DMS 273 (cell line): ENCODE measurements around the gene USPL1.

Experiments used
- DNase-seq: peaks from one replicate; lab custom pipeline; 2025; ENCODE audit not compliant: unreplicated experiment; lab: John Stamatoyannopoulos, UW

The USPL1 gene

DNA sequence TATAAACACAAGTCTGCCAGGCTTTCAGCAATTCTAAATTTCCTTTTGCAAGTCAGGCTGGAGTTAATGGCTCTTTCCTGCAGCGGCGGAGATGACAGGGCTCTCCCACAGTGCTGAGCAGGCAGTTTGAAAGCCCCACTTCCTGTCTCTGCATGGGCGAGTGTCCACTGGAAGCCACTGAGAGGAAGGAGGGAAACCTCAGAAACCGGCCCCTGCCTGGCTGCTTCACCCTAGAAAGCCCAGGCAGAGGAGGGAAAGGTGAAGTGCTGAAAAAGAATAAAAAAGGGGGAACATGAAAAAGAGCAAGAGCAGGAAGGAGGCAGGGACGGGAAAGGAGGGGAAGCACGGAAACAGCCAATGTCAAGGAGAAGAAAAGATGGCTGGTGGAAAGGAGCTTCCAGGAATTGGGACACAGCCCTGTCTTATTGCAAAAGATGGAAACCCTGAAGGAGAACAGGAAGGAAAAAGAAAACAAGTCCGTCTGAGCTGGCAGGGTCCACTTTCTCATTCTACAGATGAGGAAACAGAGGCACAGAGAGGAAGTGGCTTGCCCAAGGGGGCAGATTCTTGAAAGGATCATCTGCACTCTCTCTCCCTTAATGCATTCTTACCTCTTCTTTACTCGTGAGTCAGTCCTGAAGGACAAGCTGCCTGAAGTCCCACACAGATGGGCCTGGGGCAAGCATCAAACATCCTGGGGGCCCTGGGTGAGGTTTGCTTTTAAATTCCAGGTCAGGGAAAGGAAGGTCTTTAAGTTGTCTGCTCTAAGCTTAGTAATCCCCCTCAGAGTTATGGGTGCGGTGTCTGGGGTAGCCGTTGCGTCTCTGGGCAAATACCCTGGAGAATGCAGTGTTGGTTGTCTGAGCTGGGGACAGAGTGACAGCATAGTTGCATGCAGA is 78.8 kb downstream of the USPL1 start:
- no peak for DNase-seq

DNA sequence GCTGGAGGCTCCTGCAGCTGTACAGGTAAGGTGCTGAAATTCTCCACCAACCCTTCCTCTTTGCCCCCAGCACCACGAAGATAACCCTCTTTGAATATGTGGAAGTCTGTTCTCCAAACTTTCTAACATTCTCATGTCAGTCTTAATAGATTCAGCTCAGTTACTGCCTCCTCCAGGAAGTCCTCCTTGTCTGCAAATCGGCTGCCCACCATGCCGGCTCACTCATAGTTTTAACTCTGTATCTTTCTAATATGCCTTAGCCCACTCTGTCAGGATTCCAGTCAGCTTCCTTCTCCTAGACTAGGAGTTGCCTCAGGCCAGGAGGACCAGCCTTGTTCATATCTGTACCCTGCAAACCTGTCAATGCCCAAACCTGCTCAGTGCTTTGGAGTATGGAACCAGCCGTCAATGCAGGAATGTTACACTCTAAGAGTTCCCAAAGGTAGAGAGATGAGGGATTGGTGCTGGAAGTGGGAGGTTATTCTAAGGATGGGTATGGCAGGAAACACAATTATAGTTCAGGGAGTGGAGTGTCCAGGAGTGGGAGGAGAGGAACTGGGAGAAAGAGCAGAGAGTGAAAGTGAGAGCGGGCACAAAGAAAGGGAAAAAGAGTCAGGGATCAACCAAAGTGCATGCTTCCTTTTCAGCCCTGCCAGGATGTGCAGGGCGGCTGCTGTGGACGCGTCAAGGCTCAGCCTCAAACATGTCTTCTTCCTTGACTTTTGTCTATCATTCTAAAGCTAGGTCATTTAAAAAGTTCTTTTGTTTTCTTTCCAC is 79.6 kb downstream of the USPL1 start:
- no peak for DNase-seq

DNA sequence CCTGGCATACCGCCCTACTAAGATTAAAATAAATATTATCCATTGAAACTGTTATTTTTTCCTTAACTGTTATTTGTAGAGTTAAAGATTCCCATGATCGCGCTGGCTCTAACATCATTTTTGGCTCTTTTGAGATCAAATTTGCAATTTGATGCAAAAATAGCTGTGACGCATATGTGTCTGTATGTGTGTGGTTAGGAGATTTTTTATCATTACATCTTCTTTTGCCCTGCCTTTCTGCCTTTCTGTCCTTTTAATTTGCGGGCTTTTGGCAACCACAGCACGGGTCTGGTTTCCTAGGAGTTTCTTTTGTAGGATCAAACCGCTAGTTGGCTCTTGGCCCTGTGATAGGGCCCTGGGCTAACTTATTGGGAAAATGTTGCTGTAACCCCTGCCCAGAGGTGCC is 80.3 kb downstream of the USPL1 start:
- no peak for DNase-seq

DNA sequence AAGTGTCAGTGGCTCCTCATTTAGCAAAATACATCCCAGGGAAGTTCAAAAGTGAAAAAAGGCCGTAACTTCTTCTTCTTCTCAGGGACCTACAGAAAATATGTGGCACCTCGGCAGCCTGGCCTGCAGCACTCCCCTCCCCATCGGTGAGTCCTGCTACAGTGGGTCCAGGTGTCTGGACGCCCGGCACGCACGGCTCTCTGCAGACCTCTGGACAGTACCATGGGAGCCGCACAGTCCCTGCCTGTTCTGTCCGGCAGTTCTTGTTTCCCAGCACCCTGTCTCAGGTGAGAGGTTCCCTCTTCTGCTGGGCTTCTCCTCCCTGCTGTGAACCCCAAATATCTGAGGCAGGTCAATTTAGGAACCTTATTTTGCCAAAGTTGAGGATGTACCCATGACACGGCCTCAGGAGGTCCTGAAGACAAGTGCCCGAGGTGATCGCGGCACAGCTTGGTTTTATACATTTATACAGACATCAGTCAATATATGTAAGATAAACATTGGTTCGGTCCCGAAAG is 80.8 kb downstream of the USPL1 start:
- no peak for DNase-seq

DNA sequence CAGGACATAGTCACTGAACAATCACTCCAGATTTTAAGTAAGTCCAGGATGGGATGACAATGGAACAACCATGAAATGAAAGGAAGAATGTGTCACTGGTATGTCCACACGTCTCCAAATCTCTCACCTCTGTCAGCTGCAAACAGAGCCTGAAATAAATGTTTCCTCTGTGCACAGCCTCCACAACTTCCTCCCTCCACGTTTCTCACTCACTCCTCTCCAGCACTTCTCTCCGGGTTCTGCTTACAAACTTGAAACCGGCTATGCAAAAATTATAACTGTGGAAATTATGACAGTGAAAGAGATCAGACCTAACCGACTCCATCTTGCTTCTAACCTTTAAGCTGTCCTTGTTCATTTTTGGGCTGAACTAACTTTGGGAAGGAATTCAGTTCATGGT is 82.6 kb downstream of the USPL1 start:
- DNase-seq = no peak

DNA sequence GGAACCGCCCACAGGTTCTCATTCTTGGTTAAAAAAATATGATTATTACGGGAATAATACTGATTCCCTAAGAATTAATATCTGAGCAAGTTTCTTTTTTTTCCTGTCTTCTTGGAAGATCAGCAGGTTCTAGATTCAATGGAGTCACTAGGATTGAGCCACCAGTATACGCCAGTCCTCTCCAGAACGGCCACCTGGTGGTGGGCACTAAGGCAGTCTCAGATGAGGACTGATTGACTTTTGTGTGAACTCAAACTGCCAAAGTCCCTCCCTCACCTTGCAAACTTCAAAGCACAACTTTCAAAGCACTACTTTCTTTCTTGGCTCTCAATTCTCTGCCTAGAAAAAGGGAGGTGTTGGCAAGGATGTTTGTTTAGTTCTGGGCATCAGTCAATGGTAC is 84.3 kb downstream of the USPL1 start:
- DNase-seq = no peak

DNA sequence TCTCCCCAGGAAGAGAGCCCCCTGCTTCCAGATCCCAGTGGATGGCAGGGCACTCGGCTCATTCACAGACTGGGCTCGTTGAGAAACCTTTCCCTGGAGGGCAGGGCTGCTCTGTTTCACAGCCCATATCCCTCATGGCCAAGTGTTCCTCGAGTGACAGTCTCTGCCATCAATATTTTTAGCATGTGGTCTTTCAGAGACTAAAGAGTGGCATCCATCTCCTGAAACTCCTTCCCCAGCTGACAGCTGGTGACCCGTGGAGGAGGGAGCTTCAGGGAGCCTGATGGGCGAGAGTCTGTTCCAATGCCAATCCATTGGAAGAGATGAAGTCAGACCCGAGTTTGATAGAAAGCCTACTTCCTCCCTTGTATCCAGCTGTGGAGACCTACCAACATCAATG is 86.9 kb downstream of the USPL1 start:
- no peak for DNase-seq

DNA sequence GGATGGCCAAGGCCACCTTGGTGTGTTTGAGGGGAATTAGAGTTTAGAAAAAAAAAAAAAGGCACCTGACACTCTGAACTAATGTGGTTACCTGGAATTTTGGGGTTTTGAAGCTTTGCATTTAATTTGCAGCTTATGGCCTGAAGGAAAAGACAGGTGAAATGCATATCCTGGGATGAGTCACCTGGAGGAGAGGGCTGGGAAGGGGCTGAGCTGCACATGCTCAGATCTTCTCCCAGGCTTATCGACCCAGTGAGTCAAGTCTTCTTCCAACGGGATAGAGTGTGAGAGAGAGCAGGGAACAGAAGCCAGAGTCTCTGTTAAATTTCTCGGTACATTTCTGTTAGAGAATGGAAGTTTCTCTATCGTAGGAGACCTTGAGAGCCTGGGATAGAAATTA is 88.0 kb downstream of the USPL1 start:
- DNase-seq = no peak

DNA sequence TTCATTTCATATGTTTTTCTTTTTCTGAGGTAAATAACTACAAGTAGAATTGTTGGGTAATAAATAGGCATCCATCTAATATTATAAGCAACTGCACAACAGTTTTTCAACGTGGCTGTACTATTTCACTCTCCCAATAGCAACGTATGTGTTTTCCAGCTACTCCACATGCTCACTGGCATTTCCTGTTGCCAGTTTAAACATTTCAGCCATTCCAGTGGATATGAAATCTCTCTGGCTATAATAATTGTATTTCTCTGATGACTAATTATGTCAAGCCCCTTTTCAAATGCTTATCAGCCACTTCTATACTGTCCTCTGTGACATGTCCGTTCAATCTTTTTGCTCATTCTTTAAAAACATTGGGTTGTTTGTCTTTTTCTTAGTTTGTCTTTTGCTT is 90.8 kb downstream of the USPL1 start:
- no peak for DNase-seq
